ENCODE results near the gene PRCC.
"Not testable (repeated sequence)": the region's sequence is repeated elsewhere in the genome, so short reads cannot be mapped to it uniquely, and the experiment has no call there.

Gene PRCC

DNA sequence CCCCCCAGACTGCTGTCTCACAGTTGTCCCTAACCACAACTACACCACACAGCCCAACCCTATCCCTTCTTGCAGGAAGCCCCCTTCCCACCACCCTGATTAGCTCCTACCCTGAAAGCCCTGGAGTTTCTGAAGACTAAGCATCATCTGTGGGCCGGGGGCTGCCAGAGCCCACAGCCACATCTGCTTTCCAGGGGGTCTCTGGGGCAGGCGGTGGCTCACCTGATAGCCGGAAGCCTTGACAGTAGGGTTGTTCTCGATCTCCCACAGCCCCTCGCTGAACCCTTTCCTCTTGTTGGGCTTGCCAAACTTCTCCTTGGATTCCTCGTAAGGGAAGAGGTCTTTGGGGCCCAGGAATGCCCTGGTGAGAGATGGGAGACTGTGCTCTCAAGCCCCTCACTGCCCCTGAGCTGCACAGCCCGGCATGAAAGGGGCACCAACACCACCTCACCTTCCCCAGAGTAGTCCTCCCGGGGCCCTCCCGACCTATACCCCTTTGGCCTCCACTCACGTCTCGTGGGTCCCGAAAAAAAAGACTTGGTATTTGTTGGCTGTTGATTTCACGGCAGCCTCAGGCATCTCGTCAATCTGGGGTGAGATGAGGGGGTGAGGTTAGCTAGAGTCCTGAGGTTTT lies 22.4 kb upstream of the PRCC start:
- DNase-seq (ENCODE audit: low read depth in 1 of 2, low spot score in 1 of 2) = no peak

- no peak for DNase-seq (ENCODE audit: low read depth in 1 of 2, low spot score in 1 of 2)
These were observed 21.5 kb upstream of the PRCC start for GRCh38 chr1:156745881-156746280.

DNA sequence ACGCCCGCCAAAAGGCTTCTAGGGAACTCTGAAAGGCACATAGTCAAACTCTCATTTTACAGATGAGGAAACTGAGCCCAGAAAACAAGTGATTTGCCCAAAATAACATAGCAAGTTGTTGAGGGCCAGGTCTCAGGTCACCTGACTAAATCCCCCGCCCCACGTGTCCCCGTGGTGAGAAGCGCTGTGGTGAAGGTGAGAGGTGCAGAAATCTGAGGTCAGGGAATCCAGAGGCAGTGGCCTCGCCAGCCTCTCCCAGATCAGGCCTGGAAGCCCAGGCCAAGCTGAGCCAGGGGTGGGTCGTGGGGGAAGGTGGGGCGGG lies 21.0 kb upstream of the PRCC start:
- no peak for DNase-seq (ENCODE audit: low read depth in 1 of 2, low spot score in 1 of 2)

DNA sequence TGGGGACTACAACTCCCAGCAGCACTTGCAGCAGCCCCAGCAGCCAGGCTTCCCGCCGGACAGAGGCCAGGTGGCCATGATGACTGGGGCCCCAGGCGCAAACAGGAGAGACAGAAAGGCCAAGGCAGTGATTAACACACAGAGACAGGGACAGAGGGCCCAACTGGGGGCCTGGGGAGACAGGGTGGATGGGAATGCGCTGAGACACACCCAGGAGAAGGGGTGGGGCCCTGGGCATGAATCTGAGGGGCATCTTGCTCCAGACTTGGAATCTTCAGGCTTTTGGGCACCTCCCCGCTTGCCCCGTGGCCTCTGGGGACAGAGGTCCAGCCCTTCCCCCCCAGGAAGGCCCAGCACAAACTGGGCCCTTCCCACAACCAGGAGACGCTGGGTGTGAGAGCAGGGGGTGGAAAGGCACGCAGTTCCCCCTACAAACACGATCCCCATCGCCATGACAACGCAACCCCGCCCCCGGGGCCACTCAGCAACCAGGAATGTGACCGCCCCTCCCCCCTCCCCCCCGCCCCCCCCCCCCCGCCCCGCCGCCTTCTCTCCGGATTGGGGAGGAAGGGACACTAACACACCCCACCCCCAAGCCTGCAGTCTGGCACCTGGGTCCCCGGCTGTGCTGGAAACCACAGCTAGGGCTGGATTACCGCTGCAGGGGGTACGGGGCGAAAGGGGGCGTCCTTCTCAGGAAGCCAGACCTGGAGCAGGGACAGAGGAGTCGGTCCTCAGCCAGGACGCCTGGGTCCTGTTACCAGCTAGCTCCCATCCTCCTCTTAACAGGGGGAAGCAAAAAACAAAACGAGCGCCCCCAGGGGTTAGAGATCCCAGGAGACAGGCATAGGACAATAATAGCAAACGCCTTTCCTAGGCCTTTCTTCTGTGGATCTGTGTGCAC lies 20.4 kb upstream of the PRCC start:
- DNase-seq (ENCODE audit: low read depth in 1 of 2, low spot score in 1 of 2) = peak in 1 of 2 donors; percentile 32

- no peak for DNase-seq (ENCODE audit: low read depth in 1 of 2, low spot score in 1 of 2)
These were observed 19.3 kb upstream of the PRCC start for GRCh38 chr1:156747742-156748669.

GRCh38 chr1:156748670-156749418 lies 18.5 kb upstream of the PRCC start:
- DNase-seq (ENCODE audit: low read depth in 1 of 2, low spot score in 1 of 2) = no peak

DNA sequence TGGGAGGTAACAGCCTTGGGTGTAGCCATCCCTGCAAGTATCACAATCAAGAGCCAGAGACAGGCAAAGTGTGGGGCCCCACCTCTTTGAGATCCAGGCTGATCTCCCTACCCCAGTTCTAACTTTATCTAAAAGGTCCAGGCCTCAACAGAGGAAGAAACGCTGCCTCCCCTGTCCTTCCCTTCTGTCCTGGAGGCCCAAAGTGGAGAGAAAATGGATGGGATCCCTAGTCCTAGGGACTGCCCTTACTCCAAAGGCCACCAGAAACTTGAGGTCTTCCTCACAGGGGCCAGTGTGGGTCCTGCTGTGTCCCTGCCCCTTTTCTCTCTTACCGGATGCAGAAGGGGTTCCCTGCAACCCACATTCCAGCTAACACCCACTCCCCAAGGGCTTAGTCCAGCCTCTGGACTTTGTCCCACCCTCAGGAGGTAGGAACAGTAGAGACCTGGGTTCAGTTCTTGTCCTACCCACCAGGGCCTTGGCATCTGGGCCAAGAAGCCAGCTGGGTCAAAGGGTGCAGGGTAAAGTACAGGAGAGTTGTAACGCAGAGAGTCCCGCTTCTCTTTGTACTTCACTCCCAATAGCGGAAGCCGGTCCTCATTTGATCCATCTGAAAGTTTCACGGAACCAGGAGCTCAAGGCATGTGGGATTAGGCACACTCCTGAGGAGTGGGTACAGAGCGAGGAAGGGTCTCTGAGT lies 17.8 kb upstream of the PRCC start:
- no peak for DNase-seq (ENCODE audit: low read depth in 1 of 2, low spot score in 1 of 2)

DNA sequence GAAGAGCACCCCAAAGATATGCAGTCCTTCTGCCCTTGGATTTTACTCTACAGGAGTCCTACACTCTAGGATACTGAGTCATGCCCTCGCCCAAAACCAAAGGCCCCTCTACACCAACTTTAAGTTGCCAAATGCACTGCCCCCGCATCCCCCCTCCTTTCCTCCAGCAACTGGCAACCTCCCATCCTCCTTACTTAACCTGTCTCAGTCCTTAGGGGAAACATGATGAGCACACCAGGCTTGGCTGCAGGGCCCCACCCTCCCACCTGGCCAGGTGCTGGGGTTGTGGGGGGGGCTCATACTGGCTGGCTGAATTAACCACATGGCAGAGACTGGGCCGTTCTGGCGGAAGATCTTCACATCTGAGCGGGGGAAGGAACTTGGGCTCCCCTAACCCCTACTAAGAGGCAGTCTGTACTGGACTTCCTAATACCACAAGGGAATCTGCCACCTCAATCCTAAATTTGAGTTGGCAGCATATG lies 17.1 kb upstream of the PRCC start:
- peak in 1 of 2 donors; percentile 25 for DNase-seq (ENCODE audit: low read depth in 1 of 2, low spot score in 1 of 2)

- peak in 1 of 2 donors; percentile 27 for DNase-seq (ENCODE audit: low read depth in 1 of 2, low spot score in 1 of 2)
These were observed 16.5 kb upstream of the PRCC start for GRCh38 chr1:156750711-156751450.

- no peak for DNase-seq (ENCODE audit: low read depth in 1 of 2, low spot score in 1 of 2)
These were observed 15.9 kb upstream of the PRCC start, which contains the start of gene HDGF for GRCh38 chr1:156751451-156751756. TSS of gene HDGF (minus strand) at chr1:156751675. CDS start at chr1:156751429, 246 bp downstream.

- DNase-seq (ENCODE audit: low read depth in 1 of 2, low spot score in 1 of 2) = peak; percentile 90 to 97
These were observed 15.4 kb upstream of the PRCC start for GRCh38 chr1:156751757-156752481.

GRCh38 chr1:156752843-156753482 lies 14.4 kb upstream of the PRCC start:
- no peak for DNase-seq (ENCODE audit: low read depth in 1 of 2, low spot score in 1 of 2)

DNA sequence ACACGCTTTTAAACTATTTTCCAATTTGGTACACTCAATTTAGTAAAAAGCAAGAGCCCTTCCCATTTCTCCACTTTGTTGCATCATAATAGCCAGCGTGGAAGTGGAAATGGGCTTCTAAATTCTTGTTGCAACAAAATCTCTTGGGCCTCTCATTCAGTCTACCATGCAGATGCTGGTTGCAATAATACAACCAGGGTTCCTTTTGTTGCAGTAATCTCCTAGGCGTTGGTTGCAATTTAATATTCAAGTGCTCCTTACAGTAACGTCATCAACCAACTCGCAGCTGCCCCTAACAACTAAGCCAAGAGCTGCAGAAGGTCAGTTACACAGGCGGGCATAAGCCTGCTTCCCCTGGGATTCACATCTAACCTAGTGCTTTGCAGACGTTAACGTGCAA lies 13.1 kb upstream of the PRCC start:
- no peak for DNase-seq (ENCODE audit: low read depth in 1 of 2, low spot score in 1 of 2)

DNA sequence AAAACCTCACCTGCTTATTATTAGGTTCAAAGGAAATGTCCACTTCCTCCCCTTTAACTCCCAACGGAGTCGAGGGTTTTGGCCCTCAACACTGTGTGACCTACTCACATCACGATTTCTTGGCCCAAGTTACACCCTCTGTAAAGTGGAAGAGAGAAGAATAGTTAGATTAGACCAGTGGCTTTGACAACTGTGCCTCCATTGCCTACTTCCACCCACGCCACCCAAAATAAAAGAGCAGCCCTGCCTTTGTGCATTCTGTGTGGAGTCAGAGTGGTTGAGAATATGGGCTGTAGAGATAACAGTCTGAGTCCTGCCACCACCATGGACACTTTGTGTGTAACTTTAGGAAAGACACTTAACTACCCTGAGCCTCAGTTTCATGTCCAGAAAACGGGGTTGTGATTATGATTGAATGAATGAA lies 11.8 kb upstream of the PRCC start:
- DNase-seq (ENCODE audit: low read depth in 1 of 2, low spot score in 1 of 2) = no peak

DNA sequence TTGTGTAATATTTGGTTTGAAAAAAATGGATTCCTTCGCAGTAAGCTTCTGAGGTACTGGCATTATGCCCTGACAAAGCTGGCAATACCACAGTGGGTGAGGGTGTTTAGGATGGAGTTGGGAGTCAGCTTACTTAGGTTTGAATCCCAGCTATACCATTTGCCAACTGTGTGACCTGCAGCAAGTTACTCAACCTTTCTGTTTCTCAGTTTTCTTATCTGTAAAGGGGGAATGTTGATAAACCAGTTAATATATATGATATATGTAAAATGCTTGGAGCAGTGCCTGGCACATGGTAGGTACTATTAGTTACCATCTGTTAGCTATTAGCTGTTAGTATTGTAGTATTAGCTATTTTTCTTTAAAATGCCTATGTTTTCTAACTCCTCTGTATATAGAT lies 11.0 kb upstream of the PRCC start:
- DNase-seq (ENCODE audit: low read depth in 1 of 2, low spot score in 1 of 2) = no peak

DNA sequence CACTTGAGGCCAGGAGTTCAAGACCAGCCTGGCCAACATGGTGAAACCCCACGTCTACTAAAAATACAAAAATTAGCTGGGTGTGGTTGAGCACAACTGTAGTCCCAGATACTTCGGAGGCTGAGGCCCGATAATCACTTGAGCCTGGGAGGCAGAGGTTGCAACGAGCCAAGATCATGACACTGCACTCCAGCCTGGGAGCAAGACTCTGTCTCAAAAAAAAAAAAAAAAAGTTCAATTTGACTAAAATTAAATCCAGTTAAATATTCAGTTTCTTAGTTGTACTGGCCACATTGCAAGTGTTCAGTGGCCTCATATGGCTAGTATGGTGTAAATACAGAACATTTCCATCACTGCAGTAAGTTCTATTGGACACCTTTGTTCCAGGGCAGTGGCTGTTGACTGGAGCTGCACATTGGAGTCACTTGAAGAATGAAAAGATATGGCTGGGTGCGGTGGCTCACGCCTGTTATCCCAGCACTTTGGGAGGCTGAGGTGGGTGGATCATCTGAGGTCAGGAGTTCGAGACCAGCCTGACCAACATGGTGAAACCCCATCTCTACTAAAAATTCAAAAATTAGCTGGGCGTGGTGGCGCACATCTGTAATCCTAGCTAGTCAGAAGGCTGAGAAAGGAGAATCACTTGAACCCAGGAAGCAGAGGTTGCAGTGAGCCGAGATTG lies 9.6 kb upstream of the PRCC start:
- DNase-seq (ENCODE audit: low read depth in 1 of 2, low spot score in 1 of 2) = not testable (repeated sequence)

DNA sequence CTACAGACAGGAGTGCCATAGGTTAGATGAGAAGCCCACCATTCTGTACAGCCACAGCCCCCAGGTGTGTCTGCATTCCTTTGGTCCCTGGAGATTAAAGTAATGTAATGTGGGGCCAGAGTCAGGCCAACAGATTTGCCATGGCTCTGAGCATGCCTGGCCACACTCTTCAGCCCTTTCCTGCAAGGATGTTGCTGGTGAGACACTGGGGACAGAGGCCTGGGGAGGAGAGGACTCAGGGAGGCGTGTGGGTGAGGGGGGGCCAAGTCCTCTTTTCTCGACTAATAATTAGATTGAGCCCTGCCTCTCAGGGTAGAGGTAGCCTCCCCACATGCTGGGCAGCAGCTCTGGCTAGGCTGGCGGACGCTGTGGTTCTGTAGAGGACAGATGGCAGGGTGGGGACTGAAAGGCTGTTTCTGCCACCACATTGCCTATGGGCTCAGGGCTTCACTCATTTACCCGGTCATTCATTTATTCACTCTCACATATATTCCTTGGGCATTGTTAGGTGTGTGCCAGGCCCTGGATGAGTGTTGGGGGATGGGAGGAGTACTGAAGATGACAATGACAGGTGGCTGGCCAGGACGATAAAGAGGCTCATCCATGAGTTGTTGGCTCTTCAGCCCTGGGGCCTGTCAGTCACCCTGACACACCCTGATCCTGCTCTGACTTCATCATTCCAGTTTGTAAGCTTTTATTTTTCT lies 7.1 kb upstream of the PRCC start:
- no peak for DNase-seq (ENCODE audit: low read depth in 1 of 2, low spot score in 1 of 2)

All from activated CD4-positive, alpha-beta T cell treated with anti-CD3 and anti-CD28 coated beads, Interleukin-2, amount 50 U/mL, for 24 hours (primary cell).